Measurements from ENCODE around the gene TOM1L2.

The TOM1L2 gene

DNA sequence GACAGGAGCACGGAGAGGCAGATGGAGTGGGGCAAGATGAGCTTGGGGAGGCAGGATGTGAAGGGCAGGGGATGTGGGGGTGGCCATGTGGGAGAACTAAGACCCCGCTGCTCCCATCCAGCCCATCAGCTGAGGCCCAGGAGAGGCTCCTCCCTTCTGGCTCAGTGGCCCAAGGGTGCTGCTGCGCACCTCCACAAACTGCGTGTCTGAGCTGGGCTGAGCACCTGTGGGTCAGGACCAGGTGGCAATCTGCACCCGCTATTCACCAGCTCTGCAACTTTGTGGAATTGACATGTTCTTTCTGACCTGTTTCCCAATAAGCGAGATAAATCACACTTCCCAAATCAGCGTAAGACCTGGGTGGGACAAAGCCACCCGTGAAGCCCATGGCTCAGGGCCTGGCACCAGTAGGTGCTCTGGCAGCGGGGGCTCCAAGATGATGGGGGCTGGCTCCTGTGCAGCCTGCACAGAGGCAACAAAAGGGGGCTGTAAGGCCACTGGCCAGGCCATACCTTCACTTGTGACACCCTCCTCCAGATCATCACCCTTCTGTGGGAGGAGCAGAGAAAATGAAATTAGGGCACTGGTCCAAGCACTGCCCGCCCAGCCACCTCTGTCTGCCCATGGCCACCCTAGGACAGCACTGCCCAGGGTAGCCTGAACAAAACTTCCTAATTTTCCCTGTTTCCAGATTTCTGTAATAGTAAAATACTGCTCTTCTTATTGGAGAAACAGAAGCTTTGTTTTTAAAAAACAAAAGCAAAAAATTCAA is 123.7 kb downstream of the TOM1L2 start:
- no peak for DNase-seq (ENCODE audit: low spot score)

DNA sequence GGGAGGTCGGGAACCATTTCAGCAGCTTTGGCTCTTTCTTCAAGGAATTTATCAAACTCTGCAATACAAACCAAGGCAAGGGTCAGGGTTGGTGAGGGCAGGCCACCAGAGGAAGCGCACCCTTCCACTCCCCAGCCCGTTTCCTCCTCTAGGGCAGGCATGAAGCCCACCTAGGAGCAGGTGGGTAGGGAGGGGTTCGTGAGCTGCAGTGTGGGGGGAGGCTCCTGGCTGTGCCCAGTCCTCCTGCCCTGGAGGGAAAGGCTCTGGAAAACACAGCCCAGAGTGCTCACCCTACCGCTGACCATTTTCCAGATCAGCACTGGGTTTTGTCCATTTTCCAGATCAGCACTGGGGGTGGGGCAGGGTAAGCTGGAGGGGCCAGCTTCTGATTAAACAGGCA is 124.5 kb downstream of the TOM1L2 start:
- no peak for DNase-seq (ENCODE audit: low spot score)

DNA sequence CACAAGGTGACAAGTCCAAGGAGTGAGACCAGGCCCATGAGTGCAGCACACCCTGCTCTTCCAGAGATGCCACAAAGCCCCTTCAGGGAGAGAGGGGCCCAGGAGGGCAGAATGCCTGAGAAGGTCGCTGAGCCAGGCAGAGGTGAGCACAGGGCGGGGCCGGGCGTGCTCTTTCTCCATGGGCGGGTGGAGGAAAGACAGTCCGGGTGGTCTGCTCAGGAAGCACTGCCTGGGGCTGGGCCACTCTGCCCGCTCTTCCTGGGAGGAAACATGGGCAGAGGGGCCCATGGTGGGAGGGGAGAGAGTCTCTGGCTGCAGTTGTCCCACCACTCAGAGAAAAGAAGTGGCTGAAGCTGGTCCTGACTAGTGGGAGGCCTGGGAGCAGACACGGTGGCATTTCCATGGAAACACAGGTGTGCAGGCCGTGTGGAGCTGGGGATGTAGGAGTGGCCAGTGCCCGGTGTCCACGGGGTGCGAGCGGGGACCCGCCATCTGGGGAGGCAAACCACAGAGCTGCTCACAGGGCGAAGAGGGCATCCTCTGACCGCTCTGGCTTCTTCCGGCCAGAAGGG is 125.0 kb downstream of the TOM1L2 start:
- DNase-seq (ENCODE audit: low spot score): no peak

DNA sequence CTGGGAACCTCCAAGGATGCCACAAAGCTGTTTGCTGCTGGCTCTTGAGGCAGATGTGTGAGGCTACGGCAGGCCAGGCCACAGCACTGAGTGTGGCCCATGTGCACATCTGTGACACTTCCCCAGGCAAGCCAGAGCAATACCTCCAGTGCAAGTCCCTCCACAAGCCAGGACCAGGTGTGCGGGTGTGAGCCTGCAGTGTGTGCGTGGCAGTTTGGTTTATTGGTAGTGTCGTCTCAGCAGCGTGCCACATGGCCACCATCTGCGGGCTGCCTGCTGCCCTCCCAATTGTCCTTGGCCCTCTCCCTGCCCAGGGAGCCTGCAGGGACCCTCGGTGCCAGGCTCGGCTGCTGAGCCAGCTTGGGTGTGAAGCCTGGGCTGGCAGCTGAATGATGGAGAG is 125.6 kb downstream of the TOM1L2 start:
- DNase-seq (ENCODE audit: low spot score): no peak

DNA sequence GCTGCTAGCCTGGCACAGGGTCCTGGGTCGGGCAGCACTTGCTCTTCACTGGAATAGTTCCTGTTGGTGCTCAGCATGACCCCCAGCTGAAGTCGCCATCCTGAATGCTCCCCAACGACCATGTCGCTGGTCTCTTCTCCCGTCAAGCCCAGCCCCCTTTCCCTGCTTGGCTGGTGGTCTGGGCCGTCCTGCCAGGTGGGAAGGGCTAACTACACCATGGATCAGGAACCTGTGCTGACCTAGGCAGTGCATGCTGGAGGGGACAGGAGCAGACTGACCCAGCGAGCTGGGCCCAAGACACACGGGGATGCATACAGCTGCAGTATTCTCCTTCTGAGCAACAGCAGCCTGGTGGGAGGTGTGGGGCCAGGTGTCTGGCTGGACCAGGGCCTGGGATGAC is 126.2 kb downstream of the TOM1L2 start:
- no peak for DNase-seq (ENCODE audit: low spot score)

DNA sequence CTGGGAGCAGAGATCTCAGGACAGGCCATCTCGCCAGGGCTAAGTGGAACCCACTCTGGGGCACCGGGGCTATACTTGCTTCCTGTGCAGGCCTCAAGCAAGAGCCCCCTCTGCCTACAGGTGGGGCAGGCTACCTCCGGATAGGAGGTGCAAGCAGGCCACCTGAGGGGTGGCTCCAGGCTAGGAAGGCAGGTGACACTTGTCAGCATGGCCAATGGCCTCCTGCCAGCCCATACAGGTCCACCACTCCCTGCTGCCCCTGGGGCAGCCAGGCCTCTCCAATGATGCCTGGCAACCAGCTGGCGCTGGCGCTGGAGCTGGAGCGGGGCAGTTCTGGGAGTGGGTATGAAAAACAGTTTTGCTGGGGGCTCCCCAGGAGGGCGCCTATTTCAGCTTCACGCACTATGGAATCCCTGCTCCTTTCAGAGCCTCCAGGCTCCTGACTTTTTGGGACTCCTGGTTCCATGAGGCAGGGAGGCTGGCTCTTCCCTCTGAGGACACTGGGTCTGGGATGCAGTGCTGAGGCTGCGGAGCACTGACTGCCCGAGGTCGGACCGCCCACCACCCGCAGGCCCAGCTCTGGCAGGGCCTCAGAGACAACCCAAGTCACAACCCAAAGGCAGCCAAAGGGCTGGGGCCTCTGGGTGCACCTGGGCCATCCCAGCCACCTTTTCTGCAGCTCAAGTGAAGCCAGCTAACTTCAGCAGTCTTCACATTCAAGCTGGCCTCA is 127.0 kb downstream of the TOM1L2 start:
- no peak for DNase-seq (ENCODE audit: low spot score)

DNA sequence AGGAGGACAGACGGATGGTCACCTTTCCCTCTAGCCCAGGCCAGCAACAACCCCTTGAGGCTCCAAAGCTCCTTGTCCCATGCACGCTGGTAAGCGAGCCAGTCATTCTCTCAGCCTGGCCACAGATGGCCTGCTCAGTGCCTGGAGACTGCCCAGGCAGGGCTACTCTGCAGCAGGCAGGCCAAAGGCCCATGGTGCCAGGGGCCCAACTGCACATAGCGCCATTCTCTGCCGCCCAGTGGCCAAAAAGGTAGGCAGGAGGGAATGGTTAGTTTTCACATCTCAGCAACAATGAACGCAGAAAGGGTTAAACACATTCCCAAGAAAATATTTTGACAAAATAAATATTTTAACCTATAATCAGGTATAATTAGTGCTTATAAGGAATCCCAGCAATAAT is 127.7 kb downstream of the TOM1L2 start:
- DNase-seq (ENCODE audit: low spot score): no peak

DNA sequence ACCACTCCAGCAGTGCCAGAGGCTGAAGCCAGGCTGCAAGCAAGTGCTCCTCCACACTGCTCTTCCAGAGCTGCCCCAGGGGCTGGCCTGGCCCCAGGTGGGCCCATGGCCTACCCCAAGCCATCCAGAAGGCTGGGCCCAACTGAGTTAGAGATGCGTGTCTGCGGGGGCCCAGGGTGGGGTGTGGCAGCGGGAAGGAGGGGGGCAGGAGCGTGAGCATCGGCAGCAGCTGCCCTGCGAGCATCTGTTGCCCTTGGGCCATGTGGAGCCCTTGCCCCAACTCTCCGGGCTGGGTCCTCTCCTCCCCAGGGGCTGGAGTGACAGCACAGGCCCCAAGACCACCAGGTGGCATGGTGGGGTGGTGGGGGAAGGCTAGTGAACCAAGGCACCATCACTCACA is 128.1 kb downstream of the TOM1L2 start:
- DNase-seq (ENCODE audit: low spot score): no peak

DNA sequence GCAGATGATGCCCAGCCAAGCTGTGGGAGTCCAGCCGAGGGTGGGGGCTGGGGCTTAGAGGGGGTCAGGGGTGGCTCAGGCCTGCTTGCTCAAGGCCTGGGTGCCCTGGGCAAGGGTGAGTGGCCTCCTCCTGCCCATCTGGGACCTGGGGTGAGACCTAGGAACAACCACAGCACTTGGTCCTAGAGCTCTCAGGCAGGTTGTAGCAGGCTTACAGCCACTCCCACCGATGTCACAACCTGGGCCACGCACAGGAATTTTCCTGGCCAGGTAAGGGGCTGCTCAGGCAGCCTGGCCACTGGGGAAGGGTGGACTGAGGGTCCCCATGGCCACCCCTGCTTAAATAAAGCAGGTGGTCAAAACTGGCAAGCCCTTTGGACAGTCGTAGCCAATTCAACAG is 129.1 kb downstream of the TOM1L2 start:
- no peak for DNase-seq (ENCODE audit: low spot score)

DNA sequence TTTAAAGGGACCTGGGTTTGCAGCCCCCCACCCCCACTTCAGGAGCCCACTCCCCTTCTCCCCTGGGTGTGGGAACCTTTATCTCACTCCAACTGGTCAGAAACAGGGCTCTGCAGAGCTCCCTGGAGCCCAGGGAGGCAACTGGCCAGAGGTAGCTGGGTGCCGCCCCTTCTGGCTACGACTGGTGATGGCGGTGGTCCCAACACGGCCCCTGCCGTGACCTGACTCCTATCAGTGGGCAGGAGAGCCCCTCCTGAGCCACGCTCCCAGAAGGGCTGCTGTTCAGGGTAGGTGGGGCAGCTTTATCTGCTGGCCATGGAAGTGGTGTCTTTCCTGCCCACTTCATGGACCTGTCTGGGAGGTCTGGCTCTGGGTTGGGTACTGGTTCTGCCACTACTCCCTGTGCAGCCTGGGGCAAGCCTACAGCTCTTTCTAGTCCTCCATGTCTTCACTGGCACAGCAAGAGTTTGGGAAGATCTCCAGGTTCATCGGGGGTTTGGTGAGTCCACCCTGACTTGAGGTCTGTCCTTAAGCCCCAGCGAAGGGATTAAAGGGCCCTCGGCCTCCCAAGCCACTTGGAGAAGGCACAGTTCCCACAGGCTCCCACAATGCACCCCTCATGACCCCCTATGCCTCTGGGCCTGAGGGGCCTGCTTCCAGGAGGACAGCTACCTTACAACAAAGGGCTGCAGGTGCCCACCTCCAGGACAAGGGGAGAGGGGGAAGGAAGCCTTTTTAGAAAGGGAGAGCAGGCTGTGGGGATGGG is 129.9 kb downstream of the TOM1L2 start:
- no peak for DNase-seq (ENCODE audit: low spot score)

DNA sequence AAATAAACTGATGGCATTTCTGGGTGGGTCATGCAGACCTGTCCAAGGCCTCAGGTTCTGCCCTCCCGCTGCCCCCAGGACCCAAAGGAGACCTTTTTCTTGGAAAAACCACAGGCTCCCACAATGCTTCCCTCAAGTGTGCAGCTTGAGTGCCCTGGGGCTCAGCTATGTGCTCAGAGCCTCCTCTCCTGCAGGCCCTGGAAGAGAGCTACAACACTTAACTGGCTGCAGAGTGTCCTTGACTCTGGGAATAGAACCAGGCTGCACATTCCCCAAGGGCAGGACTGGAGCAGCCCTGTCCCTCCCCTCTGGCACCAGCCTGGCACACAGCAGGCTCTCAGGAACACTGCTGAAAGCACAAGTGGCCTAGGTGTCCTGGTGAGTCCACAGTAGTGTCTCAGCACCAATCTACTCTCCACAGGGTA is 130.6 kb downstream of the TOM1L2 start:
- no peak for DNase-seq (ENCODE audit: low spot score)

DNA sequence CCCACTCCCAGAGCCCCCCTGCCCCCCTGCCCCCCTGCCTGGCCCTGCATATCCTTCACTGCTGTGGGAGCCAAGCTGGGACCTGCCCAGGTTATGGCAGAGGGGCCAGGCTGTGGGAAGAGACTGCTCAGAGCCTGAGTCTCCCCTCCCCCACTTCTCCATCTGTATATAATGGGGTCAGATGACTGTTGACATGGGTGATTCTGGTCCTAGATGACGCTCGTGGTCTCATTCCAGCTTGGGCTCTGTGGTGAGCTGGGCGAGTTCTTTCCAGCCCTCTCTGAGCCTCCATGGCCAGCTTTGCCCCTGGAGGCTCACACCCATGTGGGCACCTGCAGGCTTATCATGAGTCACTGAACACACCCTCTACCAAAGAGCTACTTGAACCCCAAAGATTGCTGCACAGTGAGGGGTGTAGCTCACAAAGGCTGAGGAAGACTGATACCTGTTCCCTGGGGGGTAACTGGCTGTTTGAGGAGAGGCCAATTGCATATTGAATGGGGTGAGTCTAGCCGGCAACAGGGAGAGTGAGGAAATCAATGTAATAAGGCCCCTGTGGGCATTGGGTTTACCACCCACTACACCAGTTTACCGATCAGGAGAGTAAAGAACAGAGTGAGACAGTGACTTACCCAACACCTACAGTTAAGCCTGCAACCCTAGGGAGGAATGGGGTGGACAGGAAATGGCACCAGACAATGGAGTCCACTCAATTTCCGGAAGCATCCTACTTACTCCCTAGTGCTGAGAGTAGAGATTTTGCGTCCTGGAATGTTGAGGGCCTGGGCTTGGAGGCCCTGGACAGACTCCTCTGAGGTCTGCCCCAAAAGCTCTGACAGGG is 131.2 kb downstream of the TOM1L2 start:
- DNase-seq (ENCODE audit: low spot score): peak; percentile 86

DNA sequence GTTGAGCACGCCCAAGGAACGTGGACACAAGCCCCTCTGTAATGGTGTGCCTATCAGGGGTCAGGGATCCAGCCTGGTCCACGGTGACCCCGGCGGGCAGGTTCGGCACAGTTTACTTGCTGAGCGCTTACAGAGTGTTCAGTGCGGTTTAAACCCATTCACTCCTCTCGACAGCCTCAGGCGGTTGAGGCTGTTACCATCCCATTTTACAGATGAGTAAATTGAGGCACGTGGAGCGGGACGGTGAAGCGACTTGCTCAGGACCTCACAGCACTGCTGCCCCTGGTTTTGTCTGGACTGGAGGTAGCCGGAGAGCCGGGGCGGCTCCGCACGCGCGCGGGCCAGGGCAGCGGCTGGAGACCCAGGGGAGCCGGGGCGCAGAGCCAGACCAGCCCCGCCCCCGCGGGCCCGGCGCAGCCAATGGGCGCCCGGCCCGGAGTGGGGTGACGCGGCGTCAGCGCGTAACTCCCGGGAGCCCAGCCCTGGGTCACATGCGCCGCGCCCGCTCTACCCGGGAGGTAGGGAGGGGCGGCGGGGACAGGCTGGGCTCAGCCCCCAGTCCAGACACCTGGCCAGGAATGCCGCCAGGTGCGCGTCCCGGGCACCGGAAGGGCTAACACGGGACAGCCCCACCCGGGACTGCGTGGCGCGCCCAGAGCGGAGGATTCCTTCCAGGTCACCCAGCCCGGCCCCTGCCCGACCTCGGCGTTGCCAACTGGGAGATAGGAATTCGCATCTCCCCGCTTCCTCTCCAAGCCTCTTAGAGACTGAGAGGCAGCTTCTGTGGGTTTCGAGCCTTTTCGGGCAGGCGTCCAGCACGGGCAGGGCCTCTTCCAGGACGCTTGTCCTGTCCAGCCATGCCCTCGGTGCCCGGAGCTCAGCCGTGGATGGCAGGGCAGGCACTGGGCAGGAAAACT is 132.2 kb downstream of the TOM1L2 start:
- peak; percentile 93 for DNase-seq (ENCODE audit: low spot score)

DNA sequence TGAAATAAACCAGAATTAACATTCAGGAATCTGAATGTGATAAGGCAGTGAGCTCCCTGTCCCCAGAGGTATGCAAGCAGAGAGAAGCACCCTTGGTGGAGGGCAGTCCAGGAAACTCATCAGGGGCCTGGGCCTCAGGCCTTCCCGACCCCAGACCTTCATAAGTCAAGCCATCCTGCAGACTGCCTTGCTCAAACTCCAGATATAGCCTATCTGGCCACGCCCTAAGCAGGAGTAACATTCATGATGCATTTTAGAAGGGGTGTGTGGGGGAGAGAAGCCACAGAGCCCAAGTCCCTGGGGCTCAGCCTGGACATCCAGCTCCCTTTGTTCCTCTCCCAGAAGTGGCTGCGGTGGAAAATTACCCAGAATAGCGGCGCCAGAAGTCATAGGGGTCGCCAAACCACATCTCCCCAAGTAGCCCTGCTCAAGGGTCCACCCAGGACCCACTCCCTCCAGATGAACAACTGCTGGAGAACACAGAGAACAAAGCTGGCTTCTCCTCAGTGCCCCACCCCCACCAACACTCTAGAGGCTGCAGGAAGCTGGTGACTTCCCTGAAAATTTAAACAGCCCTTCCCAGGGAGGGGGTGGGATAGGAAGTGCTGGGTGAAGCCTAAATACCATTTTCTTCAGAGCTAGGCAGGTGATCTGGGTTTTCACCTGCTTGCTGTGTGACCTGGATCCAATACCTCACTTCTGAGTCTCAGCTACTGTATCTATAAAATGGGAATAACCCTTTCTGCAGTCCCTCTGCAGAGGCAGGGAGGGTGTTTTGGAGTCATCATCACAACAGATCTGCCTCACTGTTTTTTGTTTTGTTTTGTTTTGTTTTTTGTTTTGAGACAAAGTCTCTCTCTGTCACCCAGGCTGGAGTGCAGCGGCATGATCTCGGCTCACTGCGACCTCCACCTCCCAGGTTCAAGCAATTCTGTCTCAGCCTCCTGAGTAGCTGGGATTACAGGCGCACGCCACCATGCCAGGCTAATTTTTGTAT is 133.9 kb downstream of the TOM1L2 start:
- peak; percentile 86 for DNase-seq (ENCODE audit: low spot score)

DNA sequence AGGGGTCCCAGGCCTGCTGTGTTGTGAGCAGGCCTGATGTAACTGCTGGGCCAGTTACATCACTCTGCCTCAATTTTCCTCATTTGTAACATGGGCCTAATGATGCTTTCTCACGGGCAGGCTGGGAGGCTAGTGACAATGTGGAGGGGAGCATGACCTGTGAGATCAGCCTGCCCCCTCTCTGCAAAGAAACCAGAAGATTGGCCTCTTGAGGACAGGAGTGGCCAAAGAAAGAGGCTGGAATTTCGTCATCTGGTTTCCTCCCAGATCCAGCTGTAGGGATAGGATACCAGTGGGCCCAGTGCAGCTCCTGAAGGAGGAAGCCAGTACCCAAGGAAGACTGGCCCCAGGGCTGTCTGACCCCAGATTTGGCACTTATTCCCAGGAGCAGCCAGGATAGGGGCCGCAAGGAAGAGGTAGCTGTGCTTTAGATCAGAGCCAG is 134.8 kb downstream of the TOM1L2 start:
- DNase-seq (ENCODE audit: low spot score): no peak

DNA sequence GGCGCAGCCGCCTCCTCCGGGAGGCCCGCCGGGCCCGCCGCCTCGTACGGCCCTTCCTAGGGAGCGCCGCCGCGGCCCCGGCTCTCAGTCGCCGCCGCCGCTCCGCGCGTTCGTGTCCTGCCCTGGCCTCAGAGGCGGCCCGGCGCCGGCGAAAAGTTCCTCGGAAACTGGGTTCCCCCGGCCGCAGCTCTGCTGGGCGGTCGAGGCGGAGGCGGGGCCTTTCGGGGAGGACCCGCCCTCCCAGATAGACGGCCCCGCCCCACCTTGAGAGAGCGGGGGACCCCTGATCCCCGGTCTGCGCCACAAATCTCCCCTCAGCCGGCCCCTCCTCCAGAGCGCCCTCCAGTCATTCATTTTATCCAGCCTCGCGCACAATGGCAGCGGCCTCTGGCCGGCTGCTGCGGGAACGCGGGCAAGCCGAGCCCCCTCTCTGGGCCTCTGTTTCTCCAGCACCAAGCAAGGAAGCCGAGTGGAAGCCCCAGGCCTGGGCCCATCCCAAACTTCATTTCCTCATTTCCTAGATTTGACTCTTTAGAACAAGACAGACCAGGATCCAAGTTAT is 135.3 kb downstream of the TOM1L2 start, which contains the start of gene SREBF1:
Gene SREBF1 (minus strand): TSS at position 169 of the 562 bp plus-strand sequence. CDS start 169 bp downstream, outside the sequence.
- DNase-seq (ENCODE audit: low spot score): peak; percentile 53

DNA sequence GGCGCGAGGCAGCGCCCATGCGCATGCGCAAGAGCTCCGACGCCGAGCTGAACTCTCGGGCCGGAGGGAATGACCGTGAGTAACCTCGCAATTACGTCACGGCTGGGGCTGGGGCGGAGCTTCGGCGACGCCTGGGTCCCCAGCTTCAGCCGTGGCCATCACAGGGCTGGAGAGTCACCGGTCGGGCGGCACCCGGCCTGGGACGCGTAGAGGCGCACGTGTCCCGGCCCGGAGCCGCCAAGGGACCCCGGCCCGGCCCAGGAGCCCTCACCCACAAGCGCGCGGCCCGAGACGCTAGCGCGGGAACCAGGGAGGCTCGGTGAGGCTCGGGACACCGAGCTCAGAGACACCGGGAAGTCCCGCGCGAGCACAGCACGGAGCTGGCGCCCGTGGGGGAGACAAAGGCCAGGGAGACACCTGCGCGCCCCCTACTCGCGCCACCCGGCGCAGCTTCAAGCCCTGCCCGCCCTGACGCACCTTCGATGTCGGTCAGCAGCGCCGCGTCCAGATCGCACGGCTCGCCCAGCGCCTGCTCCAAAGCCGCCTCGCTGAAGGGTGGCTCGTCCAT is 135.9 kb downstream of the TOM1L2 start:
- peak; percentile 98 for DNase-seq (ENCODE audit: low spot score)
